GDM1 (cell line): Measurements from ENCODE around the gene MAP1B.
"Not testable (repeated sequence)": the region's sequence is repeated elsewhere in the genome, so short reads cannot be mapped to it uniquely, and the experiment has no call there.

Source experiments
- DNase-seq: peaks from one replicate; lab custom pipeline; 2025; lab: John Stamatoyannopoulos, UW

Gene MAP1B

DNA sequence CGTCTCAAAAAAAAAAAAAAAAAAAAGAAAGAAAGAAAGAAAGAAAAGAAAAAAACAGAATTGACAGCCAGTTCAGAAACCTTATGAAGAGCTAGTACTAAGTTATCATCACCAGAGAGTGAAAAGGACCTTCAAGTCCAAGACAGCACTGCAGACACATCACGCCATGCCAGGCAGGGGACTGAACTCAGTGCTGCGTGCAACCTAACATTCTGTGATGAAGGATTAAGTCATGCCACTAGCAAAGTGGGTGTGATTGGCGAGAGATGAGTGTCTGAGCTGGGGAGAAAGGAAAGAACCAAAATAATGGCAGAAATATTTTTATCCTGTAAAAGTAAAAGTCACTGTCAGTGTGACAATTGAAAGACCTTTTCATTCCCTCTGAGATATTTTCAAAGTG, 54.7 kb downstream of the MAP1B start:
- no peak for DNase-seq

DNA sequence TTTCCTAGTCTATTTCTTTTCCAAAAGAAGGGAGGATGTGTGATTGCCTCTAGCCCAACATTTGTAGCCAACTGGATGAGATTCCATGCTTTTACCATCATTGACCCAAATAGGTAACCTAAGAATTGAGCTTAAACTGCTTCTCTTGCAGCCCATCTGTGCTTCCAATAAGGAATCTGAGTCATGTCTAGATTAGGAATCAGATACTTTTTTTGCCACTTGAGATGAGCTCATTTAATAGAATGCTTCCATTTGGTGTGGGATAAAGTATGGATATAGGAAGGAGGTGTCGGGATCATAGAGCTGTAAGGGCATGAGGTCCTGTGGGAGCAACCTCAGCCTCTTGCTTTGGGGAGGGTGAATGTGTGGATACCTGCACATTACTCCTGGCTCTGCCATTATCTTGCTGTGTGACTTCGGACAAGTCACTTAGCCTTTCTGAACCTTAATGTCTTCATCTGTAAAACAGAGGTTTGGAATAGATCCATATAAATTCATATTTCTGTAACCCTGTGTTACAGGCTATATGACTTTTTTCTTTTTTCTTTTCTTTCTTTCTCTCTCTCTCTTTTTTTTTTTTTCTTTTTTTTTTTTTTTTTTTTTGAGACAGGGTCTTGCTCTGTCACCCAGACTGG, 56.2 kb downstream of the MAP1B start:
- no peak for DNase-seq

DNA sequence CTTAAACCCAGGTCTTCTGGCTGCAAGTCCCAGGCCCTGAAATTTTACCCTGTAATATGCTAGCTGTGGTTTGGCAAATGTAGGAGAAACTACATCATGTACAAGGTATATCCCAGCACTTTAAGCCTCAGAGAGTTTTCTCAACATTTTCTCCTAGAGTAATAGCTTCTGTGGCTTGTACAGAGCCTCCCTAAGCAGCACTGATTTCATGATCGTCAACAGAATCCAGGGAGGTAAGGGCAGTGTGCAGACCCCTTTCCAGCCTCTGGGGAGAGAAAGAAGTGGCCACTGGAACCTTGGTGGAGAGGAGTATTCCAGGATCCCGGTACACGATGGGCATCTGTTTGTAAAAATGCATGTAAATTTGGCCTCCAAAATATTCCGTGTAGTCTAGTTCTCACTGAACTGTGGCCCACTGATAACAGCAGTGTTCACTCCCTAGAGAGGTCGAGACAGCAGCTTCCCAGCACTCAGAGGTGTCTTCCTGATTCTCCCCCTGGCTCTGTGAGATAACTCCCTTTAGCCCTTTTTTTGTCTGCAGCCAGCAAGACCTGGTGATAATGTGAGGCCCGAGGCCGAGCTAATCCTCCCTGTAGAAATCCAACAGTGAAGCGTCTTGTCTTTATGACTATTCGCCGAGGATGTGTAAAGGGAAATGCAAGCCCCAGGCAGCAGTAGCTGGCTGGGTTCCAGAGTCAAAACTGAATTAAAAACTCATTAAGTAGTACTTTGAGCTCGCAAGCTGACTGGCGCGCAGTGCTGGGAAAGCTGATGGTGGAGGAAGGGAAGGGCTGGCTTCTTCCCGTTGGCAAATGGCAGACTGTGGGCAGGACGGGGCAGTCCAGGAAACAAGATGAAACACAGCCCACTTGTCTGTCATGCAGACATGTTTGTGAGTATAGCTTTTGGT, 59.0 kb downstream of the MAP1B start:
- no peak for DNase-seq

DNA sequence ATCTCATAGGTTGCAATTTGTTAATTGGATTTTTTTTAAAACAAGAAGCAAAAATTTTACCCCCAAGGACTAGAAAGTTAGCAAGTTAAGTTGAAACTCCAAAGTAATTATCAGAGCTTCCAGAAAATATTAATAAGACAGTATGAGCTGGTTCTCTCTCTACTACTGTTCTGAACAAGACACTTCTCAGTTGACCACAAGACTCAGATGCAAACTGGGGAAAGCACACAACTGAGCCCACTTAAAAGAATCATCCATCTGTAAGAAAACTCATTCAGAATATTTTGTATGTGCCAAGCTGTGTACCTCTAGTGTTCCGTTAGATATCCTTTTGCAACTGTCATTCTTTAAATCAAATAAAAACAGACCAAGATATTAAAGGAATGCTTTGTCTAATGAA, 60.0 kb downstream of the MAP1B start:
- no peak for DNase-seq

DNA sequence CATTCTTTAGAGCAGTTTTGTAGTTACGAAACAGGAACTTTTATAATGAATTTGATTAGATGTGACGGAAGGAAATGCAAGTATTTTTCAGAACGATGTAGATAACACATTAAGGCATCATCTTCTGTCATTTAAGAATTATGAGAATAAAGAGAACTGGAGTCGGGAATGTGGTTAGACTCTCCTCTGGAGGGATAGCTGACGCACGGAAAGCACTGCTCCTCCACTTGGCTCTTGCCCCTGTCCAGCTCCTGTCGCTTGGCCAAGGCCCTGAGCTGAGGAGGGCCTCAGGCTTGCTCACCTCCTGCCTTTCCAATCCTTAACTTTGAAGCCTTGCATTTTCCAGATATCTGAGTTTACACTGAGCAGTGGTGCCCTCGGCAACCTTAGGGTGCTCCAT, 60.5 kb downstream of the MAP1B start:
- DNase-seq: no peak

DNA sequence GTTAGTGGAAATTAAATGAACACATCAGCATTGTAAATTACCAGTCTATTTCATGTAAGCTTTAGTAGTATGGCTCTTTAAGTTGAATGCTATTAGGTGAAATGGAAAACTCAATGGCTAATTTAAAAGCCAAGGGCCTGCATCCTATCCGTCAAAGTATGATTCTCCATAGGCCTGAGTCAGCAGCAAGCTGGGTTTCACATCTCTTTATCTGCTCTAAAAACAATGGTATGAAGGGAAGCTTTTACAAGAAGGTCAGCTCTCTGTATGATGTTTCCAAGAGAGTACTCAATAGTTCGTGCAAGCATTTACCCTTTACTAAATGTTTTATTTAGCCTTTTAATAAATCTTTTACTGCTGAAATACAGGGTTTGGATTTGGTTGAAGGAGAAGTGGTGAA, 62.8 kb downstream of the MAP1B start:
- no peak for DNase-seq

DNA sequence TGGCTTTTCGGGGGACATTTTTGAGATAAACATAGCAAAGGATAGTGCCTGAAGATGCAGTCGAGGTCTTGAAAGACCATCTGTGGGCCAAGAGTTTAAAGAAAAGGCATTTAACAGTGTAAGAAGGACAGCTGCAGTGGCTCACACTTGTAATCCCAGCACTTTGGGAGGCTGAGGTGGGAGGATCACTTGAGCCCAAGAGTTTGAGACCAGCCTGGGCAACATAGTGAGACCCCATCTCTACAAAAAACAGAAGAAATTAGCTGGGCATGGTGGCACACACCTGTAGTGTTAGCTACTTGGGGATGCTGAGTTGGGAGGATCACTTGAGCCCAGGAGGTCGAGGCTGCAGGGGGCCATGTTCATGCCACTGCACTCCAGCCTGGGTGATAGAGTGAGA, 63.9 kb downstream of the MAP1B start:
- not testable (repeated sequence) for DNase-seq

DNA sequence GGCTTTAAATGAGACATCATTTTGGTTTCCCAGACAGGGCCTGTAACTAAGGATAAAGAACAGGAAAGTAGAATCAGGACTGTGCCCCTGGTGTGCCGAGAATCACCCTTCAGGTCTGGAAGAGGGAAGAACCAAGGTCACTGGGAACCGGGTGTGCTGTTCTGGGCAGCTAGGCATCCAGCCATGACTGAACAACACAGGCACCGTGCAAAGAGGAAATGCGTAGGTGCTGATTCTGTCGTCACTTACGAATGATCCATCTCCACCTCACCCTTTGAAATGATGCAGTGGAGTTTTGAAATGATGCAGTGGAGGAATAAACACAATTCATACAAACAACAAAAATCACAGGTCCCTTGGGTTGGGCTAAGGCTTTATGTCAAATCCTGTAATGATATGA, 64.4 kb downstream of the MAP1B start:
- DNase-seq: no peak

DNA sequence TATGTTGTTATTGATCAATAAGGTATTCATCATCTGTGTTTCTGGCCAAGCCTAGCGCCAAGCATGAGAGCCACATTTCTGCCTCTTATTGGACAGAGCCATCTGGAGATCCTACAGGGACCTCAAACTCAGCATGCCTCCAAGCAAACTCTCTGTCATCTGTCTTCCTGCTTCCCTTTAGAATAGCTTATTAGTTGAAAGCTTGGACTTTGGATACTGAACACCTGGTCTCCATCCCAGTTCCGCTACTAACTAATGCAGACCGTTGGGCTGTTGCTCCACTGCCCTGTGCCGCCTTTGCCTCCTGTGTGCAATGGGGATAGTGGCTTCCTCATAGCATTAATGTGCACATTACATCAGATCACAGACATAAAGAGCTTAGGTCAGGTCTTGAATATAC, 65.5 kb downstream of the MAP1B start:
- DNase-seq: no peak

DNA sequence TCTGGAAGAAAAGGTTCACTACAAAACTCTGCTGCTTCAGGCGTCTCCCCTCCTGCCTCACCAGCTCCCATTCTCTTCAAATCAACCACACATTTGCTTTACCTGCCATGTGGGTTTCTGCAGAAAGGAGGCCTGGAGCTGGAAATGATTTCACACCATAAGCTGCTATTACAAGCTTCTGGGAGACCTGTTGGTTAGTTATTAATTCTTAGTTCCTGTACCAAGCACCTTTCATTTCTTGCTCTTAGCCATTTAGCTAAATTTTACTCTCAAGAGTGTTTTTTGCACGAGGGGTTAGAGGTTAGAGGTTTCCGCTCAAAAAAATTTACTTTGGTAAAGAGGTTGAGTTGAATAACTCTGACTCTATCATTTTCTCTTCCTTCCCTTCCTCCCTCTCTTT, 70.3 kb downstream of the MAP1B start:
- DNase-seq: no peak

DNA sequence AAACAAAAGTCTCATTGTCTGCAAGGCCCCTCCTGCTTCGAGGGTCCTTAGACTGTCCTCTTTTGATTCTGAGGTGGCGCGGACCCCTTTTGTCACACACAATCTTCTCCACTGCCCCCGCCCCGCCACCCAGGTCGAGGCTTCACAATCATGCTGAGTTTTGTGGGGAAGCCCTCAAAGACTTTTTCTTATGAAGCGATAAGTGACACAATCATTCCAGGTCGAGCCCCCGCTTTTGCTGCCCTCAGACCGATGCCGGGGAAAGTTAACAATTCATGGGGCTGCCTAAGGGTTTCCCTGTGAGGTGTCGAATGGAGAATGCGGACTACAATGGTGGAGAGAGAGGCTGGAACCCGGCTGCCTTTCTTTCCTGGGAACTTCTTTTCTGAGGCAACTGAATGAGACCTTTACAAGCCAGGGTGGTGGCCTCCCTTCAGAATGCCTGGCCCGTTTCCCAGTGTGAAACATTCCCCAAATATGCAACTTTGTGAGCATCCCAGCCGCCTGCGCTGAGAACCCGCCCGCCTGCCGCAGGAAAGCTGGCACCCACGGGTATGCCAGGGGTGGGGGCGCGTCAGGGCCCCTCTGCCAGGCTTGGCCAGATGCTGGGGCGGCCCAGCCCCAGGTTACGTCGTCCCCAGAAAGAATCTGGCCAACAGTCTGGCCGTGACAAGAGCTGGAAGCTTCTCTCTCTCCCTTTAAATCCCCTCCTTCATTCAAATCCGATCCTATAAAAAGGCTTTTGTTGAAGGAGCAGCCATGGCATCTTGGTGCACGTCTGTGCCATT, 71.9 kb downstream of the MAP1B start:
- DNase-seq: no peak

DNA sequence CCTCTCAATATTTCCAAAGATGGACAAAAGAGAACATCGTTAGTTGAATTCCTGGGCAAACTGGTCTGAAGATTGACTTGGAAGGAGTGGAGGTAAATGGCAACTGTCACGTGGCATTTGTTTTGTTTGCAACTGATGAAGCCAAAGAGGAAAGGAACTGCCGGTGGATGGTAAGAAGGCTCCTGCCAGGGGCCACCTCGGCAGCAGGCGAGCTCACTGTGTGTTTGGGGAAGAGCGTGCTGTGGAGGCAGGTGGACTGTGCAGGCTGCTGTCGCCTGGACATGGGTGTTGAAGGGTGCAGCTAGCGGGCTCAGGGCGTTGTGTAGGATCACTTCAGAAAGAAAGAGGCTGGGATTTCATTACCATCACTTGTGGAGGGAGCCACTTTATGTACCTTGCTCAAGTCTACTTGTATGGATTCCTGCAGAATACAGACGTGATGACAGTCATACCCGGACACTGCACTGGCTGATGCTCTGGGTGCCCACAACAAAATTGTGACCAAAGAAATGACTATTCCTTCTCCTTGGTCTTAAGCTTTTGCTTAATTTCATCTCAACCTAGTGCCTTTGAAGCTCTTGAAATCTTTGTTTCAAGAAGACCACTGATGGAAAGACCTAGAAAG, 72.7 kb downstream of the MAP1B start:
- no peak for DNase-seq

DNA sequence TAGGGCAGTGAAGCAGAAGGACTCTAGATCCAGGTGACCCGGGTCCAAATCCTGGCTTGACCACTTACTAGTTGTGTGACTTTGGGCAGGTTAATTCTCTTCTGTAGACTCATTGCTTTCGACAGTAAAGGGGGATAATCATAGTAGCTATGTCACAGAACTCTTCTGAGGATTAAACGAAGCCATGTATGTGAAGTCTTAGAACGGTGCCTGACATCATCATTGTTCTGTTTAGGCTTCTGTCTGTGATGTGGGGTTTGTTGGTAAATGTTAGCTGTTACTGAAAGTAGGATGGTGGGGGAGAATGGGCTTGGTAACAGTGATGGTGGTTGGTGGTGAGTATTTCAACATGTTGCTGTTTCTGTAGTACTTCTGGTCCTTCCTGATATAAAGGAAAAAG, 73.7 kb downstream of the MAP1B start:
- DNase-seq: no peak

DNA sequence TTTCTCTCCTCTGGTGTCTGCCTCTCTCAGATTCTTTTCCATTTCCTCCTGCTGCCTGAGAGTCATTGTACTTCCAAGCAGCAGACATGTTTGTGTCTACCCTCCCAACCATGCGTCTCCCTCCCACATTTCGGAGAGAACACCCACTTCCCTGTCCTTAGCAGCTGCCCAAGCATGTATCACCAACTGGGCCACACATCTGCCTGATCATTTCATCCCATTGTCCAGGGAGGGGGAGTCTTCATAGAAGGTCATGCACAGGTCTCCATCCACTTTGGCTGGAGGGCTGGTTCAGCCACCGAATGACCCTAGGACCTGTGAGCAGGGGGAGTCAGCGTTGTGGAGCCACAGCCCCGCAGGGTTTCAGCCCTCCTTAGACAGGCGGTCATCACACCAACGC, 75.4 kb downstream of the MAP1B start:
- no peak for DNase-seq

DNA sequence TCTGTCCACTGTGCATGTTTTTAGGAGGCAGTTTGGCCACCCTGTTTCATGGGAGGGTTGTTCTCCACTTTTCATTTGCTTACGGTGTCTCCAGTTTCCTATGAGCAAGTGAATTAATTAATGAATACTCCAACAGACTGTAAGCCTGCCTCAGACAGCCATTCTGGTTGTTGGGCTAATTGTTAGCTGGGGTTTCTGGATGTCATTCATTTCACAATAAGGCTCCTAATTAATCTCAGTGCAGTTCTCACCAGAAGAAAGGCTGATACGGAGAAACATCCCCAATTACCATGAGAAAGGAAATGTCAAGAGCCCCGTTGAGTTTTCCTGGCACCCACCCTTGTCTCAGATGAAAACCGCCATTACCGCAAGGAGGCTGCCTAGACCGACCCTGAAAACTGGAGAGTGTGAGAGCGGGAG, 75.8 kb downstream of the MAP1B start:
- DNase-seq: no peak

DNA sequence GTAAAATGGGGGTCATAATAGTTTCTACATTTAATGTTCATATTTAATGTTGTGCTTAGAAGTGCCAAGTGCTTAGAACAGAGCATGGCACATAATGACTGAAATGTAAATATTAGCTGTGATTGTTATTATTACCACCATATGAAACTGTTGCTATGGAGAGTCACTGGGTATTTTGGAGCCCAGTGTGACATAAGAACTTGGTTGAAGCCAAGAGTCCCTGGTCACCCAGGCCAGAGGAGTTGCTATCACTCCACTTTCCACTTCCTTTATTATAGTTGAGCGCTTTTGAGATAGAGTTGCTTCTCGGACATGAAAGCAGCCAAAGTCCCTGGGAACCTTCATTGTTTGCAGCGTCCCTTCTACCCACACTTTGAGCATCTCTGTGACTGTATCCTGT, 77.1 kb downstream of the MAP1B start:
- DNase-seq: no peak

DNA sequence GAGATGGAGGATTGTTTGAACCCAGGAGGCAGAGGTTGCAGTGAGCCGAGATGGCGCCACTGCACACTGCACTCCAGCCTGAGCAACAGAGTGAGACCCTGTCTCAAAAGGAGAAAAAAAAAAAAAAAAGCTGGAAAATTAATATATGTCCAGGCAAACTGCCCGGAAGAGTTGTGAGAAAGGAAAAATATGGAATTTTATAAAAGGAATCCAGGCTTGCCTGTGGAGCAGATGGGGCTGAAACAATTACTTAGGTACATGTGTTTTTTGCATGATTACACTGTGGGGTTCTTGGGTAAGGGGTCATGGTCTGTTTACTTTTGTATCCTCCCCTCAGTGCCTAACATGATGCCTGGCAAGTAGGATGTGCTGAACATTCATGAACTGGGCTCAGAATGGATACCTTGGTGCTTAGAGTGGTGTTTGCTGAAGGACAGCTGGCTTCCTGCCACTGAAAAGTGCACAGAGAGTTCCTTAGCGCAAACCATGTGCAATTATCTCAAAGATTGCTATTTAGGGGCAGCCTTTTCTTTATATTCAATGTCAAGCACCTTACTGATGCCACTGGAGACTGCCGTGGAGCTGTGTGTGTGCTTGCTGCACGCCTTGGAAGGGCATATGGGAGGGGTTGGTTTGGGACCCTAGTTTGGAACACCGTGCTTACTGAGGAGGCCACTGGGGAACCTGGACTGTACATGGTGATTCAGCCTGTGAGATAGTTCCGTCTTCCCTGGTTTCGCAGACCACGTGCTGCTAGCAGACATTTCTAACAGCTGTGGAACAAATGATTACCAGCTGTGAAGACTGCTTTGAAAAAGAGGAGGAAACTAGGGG, 78.4 kb downstream of the MAP1B start:
- DNase-seq: no peak

DNA sequence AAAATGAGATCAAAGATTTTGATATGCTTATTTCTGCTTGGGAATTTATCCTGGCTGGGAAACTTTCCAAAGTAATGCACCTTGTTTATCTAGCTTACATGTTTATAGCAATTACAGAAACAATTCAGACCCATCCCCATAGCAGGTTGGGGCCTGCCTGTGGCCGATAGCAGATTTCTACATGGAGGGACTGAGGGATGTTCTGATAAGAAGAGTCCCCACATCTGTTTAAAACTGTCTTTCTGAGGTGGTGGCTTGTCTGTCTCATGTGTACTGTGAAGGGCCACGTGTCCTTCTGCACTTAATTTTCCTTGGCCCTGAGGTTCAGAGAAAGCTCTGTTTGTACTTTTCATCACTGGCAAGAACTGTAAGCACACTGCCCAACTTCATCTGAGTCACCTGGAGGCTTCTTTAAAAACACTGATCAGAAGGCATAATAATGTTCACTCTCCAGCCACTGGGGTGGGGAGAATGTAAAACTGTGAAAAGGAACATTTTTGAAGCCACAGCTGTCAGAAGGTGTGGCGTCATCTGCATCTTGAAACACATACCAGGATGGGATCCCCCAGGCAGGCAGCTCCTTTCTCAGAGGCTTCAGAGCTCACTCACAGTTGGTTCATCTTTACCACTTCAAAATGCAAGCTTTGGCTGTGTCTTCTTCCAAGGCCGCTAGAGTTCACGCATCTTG, 80.3 kb downstream of the MAP1B start:
- no peak for DNase-seq

DNA sequence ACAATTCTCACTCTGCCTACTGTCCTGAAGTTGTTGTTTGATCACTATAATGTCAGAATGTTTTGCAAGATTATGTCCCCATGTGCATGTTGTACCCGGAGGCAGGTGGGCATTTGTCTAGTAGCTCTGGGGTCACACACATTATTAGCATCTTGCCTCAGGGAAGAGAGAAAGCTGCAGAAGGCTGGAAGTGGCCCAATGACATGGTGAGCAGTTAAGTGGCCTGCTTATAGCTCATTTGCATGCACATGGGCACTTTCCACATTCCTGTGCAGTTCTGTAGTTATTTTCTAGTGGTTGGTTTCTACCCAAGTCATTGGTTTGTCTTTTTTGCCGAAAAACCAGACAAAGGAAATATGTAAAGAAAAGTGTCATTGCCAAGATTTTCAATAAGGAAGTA, 80.9 kb downstream of the MAP1B start:
- DNase-seq: no peak

DNA sequence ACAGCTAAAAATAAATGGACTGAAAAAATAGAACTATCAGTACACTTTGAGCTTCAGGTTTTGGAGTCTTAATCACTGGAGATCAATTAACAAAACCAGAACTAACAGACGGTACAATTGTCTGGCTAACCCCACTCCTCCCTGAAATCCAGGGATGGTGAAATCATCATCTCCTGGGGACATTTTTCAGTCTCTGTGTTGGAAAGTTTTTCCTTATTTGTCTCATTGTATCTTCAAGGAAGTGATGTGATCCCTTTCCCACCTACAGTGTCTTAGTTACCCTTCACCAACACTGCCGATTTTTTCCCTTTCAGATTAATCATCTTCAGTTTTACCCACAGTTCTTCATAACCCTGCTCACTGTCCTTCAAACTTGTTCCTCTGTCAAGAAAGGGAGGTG, 81.9 kb downstream of the MAP1B start:
- no peak for DNase-seq

DNA sequence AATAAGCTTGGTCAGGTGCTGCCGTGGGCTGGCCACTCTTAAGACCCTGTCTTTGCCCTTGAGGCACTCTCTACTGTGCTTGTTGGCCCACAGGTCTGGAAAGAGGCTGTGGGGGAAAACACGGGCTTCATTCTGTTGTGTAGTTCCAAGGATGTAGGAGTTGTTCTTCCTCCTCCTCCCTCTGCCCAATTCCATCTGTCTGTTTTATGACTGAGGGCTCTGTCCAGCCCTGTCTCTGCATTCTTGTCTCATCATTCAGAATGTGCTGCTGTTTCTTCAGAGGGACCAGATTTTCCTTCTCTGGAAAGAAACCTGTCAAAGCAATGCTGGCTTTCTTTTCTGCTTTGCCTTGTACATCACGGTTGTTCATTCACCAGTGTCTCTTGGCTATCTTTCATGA, 84.1 kb downstream of the MAP1B start:
- no peak for DNase-seq
